Measurements from ENCODE around the gene BARX2. TPM values are rescaled to one million over a fixed set of nuclear protein-coding genes. Genes with fewer than 3 reads are reported as not detected.

BARX2 gene
- total RNA-seq, 4 donors from 2014 or later, result not detected

DNA sequence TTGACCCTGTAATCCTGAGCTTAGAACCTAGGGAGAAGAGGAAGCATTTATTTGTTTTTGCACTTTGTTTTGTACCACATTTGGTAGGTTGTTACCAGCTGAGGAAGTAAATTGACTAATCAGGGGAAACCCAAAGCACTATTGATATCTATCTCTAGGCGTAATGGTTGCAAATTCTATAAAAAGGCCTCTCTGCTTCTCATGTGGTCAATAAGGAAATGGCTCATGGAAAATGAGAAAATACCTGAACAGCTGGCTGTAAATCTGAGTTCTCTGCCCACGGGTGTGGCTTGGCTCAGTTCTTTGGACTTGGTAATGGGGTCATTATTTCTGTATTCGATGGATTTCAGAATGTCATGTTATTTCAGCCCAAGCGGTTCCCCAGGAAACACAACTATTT is 42.4 kb downstream of the BARX2 start:
- DNase-seq (ENCODE audit: low spot score in 2 of 2), result no peak
- no peaks in the 10 kb centered on the region for H3K27me3 ChIP-seq
- no peaks in the 10 kb centered on the region for H3K4me1 ChIP-seq
- no peaks in the 10 kb centered on the region for H3K36me3 ChIP-seq
- 47 to 48% methylated on average over 4 of the region's 4 CpGs for WGBS, 2 donors
- no peak overlapping the region for H3K4me3 ChIP-seq
- no peak overlapping the region for H3K27ac ChIP-seq
- TF ChIP-seq POLR2A (IDR thresholded peaks at IDR 0.05), result no peak
- TF ChIP-seq, protein P1, sequence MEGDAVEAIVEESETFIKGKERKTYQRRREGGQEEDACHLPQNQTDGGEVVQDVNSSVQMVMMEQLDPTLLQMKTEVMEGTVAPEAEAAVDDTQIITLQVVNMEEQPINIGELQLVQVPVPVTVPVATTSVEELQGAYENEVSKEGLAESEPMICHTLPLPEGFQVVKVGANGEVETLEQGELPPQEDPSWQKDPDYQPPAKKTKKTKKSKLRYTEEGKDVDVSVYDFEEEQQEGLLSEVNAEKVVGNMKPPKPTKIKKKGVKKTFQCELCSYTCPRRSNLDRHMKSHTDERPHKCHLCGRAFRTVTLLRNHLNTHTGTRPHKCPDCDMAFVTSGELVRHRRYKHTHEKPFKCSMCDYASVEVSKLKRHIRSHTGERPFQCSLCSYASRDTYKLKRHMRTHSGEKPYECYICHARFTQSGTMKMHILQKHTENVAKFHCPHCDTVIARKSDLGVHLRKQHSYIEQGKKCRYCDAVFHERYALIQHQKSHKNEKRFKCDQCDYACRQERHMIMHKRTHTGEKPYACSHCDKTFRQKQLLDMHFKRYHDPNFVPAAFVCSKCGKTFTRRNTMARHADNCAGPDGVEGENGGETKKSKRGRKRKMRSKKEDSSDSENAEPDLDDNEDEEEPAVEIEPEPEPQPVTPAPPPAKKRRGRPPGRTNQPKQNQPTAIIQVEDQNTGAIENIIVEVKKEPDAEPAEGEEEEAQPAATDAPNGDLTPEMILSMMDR (IDR thresholded peaks at IDR 0.05), result no peak
- TF ChIP-seq EP300 (IDR thresholded peaks at IDR 0.05), result no peak
- H3K9me3 ChIP-seq, result no peaks in the 10 kb centered on the region

DNA sequence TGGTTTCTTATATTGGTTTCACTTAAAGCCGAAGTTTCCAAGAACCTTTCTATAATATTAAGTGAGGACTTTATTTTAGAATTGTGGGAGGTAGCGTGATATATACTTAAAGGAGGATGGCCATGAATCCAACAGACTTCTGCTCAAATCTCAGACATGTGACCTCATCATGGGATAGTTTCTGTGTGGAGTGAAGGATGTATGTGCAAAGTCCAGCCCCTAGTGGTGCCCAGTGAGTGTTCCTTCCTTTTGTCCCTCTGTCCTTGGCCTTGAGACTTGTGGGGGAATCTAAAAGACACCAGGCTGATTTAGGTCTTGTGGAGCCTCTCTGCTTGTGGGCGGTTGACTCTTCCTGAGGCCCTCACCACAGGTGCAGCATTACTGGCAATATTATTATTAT is 43.7 kb downstream of the BARX2 start:
- no peak overlapping the region for H3K4me3 ChIP-seq
- no peaks in the 10 kb centered on the region for H3K9me3 ChIP-seq
- TF ChIP-seq, protein P1 (IDR thresholded peaks at IDR 0.05), result no peak
- TF ChIP-seq EP300 (IDR thresholded peaks at IDR 0.05), result no peak
- no peak for TF ChIP-seq POLR2A (IDR thresholded peaks at IDR 0.05)
- WGBS, 2 donors, result 98 to 99% methylated on average over 3 of the region's 3 CpGs
- no peak overlapping the region for H3K27ac ChIP-seq
- H3K27me3 ChIP-seq, result no peaks in the 10 kb centered on the region
- no peak for DNase-seq (ENCODE audit: low spot score in 2 of 2)
- H3K4me1 ChIP-seq, result no peaks in the 10 kb centered on the region
- no peaks in the 10 kb centered on the region for H3K36me3 ChIP-seq

DNA sequence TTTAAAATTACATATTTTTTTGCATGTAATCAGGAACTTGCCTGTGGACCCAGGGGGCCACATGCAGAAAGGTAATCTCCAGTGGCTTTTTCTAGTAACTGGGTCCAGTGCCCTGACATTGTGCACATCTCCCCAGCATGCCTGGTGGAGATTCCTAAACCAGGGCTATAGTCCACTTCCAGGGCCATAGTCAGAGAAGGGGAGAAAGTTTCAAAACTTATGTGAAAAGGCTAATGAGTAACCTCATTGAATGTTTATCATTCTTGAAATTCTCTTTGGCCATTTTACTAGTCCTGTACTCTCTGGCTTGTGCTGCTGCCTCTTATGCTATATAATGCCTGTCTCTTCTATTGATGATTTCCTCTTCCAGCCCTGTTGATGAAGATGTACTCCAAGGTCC is 47.8 kb downstream of the BARX2 start:
- Histone ChIP-seq H3K27ac (no peak overlapping the region), H3K36me3 (no peaks in the 10 kb centered on the region), H3K27me3 (no peaks in the 10 kb centered on the region), H3K4me1 (no peaks in the 10 kb centered on the region), H3K9me3 (no peaks in the 10 kb centered on the region), H3K4me3 (no peak overlapping the region)
- TF ChIP-seq, protein P1 (IDR thresholded peaks at IDR 0.05), result no peak
- TF ChIP-seq POLR2A (IDR thresholded peaks at IDR 0.05), result no peak
- no peak for TF ChIP-seq EP300 (IDR thresholded peaks at IDR 0.05)
- no peak for DNase-seq (ENCODE audit: low spot score in 2 of 2)

DNA sequence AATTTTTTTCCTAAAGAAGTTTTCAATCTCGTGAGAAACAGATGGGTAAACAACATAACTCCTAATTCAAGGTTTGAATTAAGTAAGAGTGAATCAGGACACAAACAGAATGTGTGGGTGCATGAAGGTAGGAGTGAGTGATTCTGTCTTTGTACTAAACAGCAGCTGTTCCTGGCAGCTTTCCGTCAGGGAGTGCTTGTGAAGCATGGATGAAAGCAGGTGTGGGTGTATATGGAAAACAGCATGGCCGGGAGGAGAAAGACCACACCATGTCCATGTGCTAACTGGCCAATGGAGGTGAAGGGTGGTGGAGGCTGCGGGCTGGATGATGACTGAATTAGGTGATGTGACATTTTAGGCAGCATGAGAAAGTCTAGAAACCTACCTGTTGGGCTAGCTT is 49.6 kb downstream of the BARX2 start:
- H3K4me1 ChIP-seq, result no peaks in the 10 kb centered on the region
- no peak for DNase-seq (ENCODE audit: low spot score in 2 of 2)
- no peak overlapping the region for H3K4me3 ChIP-seq
- no peaks in the 10 kb centered on the region for H3K27me3 ChIP-seq
- no peaks in the 10 kb centered on the region for H3K9me3 ChIP-seq
- 67 to 69% methylated on average over 4 of the region's 4 CpGs for WGBS, 2 donors
- TF ChIP-seq POLR2A (IDR thresholded peaks at IDR 0.05) (no peak), EP300 (IDR thresholded peaks at IDR 0.05) (no peak)
- TF ChIP-seq, protein P1 (IDR thresholded peaks at IDR 0.05), result no peak
- H3K27ac ChIP-seq, result no peak overlapping the region
- no peaks in the 10 kb centered on the region for H3K36me3 ChIP-seq

DNA sequence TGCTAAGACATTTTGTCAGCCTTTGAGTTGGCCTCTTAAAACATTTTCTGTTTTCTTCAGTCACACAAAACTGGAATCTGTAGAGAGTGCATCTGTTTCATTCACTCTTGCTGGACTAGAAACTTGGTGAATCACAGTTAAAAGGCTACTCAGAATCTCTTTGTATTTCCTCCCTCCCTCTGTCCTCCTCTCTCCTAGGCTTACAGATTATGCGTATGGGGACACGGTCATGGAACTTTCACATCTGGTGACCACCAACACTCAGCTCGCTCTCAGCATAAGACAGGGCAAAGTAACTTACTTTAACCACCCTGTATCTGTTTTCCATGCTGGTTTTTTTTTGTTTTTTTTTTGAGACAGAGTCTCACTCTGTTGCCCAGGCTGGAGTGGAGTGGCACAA is 50.4 kb downstream of the BARX2 start:
- H3K4me3 ChIP-seq, result no peak overlapping the region
- 84 to 87% methylated on average over 3 of the region's 3 CpGs for WGBS, 2 donors
- DNase-seq (ENCODE audit: low spot score in 2 of 2), result no peak
- no peak overlapping the region for H3K27ac ChIP-seq
- peaks cover 0 to 4% (median 0%) of the 10 kb centered on the region in 4 donors for H3K9me3 ChIP-seq
- H3K36me3 ChIP-seq, result no peaks in the 10 kb centered on the region
- H3K27me3 ChIP-seq, result no peaks in the 10 kb centered on the region
- TF ChIP-seq POLR2A (IDR thresholded peaks at IDR 0.05), result no peak
- TF ChIP-seq, protein P1 (IDR thresholded peaks at IDR 0.05), result no peak
- TF ChIP-seq EP300 (IDR thresholded peaks at IDR 0.05), result no peak
- H3K4me1 ChIP-seq, result no peaks in the 10 kb centered on the region

Measured in tibial nerve (tissue), 4 donors.